Left cardiac atrium (tissue), 4 donors: Measurements from ENCODE around the gene SPRED1. TPM values are rescaled to one million over a fixed set of nuclear protein-coding genes. Genes with fewer than 3 reads are reported as not detected.
"Not testable (repeated sequence)": the region's sequence is repeated elsewhere in the genome, so short reads cannot be mapped to it uniquely, and the experiment has no call there.

Source experiments
- ATAC-seq, 2 donors: fragments of 200-7000 bp; cut with Tn5 transposase; one replicate each; pipeline ENCODE4 v1.9.1; 2020; ENCODE audit warnings: mild to moderate bottlenecking in 2 of 2, moderate library complexity in 2 of 2
- DNase-seq: peaks from one replicate; pipeline ENCODE4 v3.0.0-alpha.2; 2020
- intact Hi-C, 2 donors: fragments of 100-400 bp; cut with DNase I; formaldehyde crosslinking; loops; one replicate each; pipeline versions ENCODE4 v1.14.1 to v1.15.1; 2022 to 2023
- total RNA-seq, 2 donors: library from RNA; stranded (reverse); fragmentation: NEBNext Ultra II Directional; extraction: Animal tissue kit (Norgen Biotek cat#: 25700); gene quantifications; one replicate each; pipeline ENCODE4 v1.2.1, GENCODE V29; 2021
- donor health status: DM: no; HTN: yes; CAD: no.
- donor health status: DM: no; HTN: yes; CAD: no; lungs with severe emphysema.
- donor health status: DM: yes; HTN: yes; CAD: no.
- donor health status: Dilated cardiomyopathy.

SPRED1 gene
- total RNA-seq, 2 donors from 2014 or later: 16.1 to 19.9 TPM

DNA sequence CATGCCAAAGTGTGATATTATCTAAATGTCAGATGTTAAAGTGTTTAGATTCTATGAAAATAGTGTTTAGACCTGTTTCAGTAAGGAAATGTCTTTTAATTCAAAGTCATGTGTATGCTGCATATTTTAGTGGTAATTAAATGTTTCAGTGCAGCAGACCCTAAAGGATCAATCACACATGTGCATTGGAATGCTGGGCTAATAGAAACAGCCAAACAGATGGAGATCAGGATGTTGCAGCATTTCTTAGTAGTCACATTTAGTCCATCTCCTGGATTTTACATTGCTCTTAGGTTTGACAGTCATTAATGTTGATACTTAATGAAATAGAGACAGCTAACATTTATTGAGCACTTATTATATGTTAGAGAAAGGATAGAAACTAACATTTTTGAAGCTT, 18.5 kb downstream of the SPRED1 start:
- intact Hi-C loops: no loop called here
- DNase-seq (no peak), ATAC-seq (no peak)

DNA sequence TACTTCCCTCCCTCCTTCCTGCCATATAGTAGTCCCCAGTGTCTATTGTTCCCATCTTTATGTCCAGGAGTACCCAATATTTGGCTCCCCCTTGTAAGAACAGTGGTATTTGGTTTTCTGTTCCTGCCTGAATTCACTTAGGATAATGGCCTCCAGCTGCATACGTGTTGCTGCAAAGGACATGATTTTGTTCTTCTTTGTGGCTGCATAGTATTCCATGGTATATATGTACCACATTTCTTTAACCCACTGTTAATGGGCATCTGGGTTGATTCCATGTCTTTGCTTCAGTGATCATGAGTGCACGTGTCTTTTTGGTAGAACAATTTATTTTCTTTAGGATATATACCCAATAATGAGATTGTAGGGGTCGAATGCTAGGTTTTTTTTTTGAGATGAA, 19.3 kb downstream of the SPRED1 start:
- no peak for ATAC-seq
- intact Hi-C loops: no loop called here
- DNase-seq: no peak

DNA sequence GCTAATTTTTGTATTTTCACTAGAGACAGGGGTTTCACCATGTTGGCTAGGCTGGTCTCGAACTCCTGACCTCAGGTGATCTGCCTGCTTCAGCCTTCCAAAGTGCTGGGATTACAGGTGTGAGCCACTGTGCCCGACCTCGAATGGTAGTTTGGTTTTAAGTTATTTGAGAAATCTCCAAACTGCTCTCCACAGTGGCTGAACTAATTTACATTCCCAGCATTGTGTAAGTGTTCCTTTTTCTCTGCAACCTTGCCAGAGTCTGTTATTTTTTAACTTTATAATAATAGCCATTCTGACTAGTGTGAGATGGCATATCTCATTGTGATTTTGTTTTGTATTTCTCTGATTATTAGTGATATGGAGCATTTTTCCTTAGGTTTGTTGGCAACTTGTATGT, 19.8 kb downstream of the SPRED1 start:
- DNase-seq, ATAC-seq: not testable (repeated sequence)

DNA sequence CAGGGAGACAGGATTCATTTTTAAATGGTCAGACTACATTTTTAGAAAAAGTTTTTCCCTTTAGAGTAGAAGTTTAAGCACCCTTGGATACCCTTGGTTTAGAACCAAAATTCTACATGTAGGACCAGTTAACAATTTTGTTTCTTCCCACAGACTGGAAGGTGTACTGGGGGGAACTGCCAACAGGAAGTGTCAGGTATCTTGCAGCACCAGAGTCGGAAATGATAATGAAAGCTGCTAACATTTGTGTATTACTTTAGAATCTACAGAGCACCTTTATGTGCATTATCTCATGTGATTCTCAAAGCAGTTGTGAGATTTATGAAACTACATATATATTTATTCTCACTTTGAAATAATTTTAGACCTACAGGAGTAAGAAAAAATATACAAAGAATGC, 21.5 kb downstream of the SPRED1 start:
- DNase-seq: no peak
- ATAC-seq: no peak
- intact Hi-C loops: no loop called here

More for the DNA sequence above, 19.8 kb downstream of the SPRED1 start:
- intact Hi-C loops: not testable (repeated sequence)

DNA sequence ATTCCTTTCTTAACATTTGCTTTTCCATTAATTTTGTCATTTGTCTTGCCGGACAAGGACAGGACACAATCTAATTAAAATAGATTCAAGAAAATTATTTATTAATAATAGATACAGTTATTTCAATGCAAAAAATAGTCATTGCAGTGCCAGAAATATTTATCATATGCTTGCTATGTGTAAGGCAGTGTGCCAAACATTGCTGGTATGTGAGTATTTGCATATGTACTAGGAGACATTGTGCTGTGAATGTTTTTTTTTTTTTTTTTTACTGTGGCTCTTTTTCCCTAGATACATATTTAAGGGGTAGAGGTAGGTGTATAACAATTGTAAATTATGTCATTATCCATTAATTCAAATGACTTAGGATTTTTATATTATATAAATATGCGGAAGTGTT, 23.3 kb downstream of the SPRED1 start:
- ATAC-seq (no peak), DNase-seq (no peak)
- intact Hi-C loops: no loop called here

DNA sequence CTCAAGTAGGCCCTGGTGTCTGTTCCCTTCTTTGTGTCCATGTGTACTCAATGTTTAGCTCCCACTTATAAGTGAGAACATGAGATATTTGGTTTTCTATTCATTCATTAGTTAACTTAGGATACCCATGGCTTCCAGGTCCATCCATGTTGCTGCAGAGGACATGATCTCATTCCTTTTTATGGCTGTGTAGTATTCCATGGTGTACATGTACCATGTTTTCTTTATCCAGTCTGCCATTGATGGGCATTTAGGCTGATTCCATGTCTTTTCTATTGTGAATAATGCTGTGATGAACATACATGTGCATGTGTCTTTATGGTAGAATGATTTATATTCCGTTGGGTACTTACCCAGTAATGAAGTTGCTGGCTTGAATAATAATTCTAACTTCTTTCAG, 24.6 kb downstream of the SPRED1 start:
- intact Hi-C loops, DNase-seq, ATAC-seq: not testable (repeated sequence)

DNA sequence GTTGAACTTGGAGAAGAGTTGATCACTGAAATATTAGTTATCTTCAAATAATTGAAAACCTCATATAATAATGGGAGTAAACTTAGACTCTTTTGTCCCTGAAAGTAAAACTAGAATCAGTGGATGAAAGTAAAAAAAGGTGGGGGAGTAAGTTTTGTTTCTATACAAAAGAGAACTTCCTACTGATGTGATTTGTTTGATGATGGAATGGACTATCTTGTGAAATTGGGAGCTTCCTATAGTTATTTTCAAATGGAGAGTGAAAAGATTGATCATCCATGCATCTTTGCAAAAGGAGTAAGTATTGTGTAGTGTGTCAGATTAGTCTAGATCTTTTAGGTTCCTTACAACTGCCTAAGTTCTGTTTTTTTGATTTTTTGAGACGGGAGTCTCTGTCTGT, 28.4 kb downstream of the SPRED1 start:
- DNase-seq (no peak), ATAC-seq (no peak)
- intact Hi-C loops: no loop called here

DNA sequence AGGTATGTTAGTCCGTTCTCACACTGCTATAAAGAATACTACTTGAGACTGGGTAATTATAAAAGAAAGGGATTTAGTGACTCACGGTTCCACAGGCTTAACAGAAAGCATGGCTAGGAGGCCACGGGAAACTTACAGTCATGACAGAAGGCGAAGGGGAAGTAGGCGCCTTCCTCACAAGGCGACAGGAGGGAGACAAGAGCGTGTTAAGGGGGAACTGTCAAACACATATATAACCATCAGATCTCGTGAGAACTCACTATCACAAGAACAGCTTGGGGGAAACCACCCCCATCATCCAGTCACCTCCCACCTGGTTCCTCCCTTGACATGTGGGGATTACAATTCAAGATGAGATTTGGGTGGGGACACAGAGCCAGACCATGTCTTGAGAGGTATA, 30.4 kb downstream of the SPRED1 start:
- ATAC-seq: no peak
- intact Hi-C loops: no loop called here

DNA sequence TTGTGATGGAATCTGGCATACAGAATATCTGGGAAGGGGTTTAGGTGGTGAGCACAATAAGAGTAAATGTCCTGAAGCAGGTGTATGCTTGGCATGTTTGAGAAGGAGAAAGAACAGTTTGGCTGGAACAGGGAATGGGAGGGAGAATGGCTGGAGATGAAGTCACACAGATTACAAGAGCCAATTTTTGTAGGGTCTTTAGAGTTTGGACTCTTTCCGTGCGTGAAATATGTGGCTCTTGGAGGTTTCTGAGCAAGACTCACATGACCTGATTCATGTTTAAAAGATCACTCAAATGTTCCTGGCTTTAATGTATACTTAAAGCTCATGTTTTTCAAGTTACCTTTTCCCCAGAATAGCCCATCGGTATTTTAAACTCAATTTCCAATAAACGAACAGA, 32.8 kb downstream of the SPRED1 start:
- DNase-seq (no peak), ATAC-seq (no peak)
- intact Hi-C loops: no loop called here

More for the DNA sequence above, 30.4 kb downstream of the SPRED1 start:
- no peak for DNase-seq

DNA sequence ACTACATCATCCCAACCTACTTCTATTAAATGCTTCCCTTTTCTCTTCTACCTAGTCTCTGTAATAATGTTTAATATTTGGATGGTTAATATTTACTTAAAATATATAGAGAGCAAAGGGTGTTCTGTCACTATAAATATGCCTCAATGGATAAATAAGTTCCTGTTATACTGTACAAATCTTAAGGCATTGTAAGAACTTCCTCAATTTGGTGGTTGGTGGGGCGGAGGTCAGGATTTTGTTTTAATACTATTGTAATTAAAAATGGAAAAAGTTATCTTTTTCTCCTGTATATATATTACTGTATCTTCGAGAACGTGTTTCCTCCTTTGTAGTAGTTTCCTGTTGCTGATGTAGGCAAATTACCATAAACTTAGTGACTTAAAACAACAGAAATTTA, 41.5 kb downstream of the SPRED1 start:
- ATAC-seq: no peak
- intact Hi-C loops: no loop called here
- no peak for DNase-seq

DNA sequence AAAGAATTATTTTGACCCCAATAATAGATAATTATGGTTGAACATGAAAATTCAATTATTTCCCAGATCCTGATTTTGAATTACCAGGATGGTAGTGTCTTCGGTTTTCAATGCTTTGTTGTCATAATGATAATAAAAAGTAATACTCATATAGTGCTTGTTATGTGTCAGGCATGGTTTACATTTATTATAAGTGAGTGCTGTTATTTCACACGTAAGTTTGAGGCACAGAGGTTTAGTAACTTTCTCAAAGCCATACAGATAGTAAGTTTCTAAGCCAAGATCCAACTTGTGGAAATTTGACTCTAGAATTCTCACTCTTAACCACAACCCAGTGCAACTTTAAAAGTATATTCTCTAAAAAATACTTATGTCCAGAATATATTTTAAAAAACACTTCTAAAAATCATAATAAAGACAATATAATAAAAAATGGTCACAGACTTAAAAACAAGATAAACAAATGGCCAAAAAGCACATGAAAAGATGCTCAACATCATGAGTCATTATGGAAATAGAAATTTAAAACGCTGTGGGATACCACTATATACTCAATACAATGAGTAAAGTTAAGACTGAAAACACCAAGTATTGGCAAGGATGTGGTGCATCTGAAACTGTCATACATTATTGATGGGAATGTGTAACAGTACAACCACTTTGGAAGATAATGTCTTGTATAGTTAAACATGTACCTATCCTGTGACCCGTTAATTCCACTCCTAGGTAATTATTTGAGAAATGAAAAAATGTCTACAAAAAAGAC, 45.2 kb downstream of the SPRED1 start:
- intact Hi-C loops: no loop called here
- DNase-seq (no peak), ATAC-seq (no peak)

DNA sequence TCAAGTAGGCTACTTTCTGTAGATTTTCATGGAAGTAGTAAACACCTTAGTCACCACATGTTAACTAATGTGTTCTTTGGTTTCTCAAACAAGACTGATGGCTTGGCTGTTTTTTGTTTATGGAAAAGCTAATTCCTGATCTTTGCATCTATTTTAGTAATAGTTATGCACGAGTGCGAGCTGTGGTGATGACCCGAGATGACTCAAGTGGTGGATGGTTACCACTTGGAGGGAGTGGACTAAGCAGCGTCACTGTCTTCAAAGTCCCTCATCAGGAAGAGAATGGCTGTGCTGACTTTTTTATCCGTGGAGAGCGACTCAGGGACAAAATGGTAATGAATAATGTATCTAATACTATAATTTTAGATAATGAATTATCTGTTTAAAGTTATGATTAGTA, 46.6 kb downstream of the SPRED1 start:
- no peak for DNase-seq
- intact Hi-C loops: no loop called here
- no peak for ATAC-seq

DNA sequence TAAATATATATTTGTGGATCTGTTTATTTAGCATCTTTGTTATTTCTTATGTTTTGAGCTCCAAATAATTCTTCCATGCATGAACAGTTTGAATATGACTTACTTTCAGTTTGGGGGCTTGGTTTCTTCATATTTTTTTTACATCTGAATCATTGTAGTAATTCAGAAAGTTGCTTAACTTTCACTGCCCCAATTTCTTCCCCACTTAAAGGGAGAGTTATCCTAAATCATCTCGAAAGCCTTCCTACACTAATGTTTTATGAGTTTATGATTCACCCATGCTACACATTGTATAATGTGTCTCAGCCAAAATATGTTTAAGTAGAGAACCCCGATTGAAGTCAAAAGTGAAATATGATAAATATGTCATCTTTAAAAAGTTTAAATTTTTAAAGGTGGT, 47.8 kb downstream of the SPRED1 start:
- ATAC-seq (no peak), DNase-seq (no peak)
- intact Hi-C loops: loop anchor here (5.0 to 10.0 kb wide), 2 partner anchors 38 to 46 kb away; partner anchors contain the start of gene SPRED1 (in 1 of the 2)

DNA sequence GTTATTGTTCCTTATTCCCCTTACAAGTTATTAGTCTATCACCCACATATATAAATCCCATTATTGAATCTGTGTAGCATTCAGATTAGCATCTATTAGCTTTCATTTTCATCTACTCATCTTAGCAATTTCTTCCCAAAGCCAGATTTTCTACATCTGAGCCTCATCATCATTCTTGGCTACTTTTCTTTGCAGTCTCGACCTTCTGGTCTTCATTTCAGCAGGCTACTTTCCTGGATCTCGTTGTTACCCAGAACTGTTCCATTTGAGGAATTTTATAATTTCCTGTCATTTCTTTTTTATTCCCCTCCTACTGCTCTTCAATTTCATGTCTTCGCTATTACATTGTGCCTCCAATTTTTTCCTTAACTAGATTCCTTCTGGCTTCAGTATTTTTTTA, 51.8 kb downstream of the SPRED1 start:
- no peak for ATAC-seq
- intact Hi-C loops: loop anchor here (5.0 to 10.0 kb wide), 2 partner anchors 42 to 50 kb away; partner anchors contain the start of gene SPRED1 (in 1 of the 2)
- no peak for DNase-seq

DNA sequence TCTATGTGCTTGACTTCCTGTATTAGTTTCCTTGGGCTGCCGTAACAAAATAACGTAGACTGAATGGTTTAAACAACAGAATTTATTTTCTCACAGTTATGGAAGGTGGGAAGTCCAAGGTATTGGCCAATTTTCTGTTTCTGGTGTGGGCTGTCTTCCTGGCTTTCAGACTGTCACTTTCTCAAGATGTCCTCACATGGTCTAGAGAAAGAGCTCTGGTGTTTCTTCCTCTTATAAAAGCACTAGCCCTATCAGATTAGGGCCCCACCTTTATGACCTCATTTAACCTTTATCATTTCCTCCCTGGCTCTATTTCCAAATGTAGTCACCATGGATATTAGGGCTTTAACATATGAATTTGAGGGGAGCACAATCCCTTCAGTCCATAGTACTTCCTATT, 54.6 kb downstream of the SPRED1 start:
- intact Hi-C loops: loop anchor here in 1 of 2 donors (10.0 kb wide), 1 partner anchor 52 kb away; the partner anchor contains the start of gene SPRED1

DNA sequence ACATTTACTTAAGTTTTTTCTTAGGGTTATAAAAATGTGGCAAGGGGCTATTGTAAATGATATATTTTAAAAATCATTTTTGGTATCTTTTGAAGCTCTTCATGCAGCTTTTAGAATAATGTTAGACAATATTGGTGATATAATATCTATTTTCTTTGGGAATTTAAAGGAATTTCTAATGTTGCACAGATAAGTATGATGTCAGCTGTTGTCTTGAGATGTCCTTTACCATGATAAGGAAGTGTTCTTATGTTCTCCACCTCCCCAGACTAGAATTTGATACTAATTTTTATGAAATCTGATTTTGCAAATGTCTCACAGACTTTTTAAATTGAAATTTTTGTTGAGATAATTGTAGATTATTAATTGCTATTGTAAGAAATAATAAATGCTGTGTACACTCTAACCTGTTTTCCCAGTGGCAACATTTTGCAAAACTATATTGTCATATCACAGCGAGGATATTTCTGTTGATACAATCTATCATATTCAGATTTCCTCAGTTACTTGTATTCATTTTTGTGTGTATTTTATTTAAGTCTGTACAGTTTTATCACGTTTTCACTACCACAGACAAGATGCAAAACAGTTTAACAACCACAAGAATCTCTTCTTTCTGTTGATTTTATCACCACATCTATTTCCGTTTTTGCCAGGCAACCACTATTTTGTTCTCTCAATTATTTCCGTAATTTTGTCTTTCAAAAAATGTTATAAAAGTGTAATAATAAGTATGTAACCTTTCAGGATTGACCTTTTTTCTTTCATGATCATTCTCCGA, 55.4 kb downstream of the SPRED1 start:
- ATAC-seq: no peak
- DNase-seq: no peak
- intact Hi-C loops: loop anchor here in 1 of 2 donors (10.0 kb wide), 1 partner anchor 53 kb away; the partner anchor contains the start of gene SPRED1

More for the DNA sequence above, 54.6 kb downstream of the SPRED1 start:
- ATAC-seq (no peak), DNase-seq (no peak)

DNA sequence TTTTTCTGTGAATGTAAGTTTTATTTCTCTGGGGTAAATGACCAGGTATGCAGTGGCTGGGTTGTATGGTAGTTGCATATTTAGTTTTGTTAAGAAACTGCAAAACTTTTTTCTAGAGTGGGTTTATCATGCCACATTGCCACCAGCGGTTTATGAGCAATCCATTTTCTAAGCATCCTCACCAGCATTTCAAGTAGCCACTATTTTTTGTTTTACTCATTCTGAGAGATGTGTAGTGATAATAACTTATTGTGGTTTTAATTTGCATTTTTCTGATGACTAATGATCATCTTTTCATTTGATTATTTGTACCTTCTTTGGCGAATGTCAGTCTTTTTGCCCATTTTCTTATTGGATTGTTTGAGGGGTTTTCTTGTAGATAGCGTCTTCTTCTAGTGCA, 56.2 kb downstream of the SPRED1 start:
- ATAC-seq (no peak), DNase-seq (no peak)
- intact Hi-C loops: loop anchor here in 1 of 2 donors (10.0 kb wide), 1 partner anchor 54 kb away; the partner anchor contains the start of gene SPRED1

DNA sequence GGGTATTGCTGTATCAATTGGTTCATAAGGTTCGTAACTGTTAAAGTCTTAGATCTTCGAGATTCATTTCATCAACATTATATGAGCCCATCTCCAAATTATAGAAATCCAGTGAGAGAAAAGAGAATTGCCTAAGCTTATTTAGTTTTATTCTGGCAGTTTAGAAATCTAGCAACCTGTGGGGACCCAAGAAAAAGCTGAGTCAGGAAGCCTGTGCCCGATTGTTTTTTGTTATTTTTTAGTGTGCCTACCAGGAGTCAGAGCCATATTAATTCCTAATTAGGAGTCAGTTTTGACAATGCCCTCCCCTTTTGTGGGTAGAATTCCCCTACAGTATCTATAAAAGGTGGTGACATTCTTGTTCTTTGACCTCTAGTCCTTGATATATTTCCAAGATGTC, 59.6 kb downstream of the SPRED1 start:
- no peak for DNase-seq
- intact Hi-C loops: no loop called here
- ATAC-seq: no peak

DNA sequence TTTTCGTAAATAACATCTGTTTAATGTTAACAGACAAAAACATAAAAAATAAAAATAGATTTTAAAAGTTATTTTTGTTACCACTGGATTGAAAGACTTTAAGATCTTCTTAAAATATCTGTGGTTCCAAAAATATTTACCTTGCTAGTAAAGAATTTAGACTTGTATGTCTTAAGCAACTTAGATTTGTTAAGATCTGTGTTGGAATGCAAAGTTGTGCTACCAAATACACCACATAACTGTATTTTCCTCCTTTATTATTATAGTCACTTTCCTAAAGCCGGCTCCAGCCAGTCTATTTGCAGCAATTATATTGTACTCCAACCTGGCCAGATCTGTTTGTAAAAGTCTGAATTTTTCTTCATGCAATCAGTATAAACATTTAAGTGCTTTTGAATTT, 63.7 kb downstream of the SPRED1 start:
- intact Hi-C loops: no loop called here
- no peak for ATAC-seq
- no peak for DNase-seq

DNA sequence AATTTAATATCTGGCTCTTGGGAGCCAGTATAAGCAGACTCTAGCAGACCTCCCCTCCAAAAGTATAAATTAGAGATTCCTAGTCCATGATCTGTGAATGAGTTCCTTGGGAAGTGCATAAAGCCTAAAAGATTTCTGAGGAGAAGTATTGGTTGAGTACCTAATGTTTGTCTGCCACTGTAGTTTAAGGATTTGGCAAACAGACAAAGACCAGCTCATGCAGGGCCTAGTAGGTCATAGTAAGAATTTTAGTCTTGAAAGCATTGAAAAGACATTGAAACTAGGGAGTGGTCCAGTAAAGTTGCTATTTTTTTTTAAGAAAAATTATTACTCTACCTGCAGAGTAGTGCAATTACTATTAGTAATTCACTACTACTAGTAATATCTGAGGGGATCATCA, 67.5 kb downstream of the SPRED1 start:
- DNase-seq: no peak
- intact Hi-C loops: no loop called here
- no peak for ATAC-seq
